Loucy (cell line): Measurements from ENCODE around the gene GATC.
A peak's percentile ranks its signal among the peaks of the same experiment; 100 is the strongest.

Source experiments
- H2AFZ ChIP-seq: fragments of 200-600 bp; sonication (generic); 2 replicates; pipeline ENCODE4 v1.6.0; 2016; ENCODE audit warnings: antibody characterized with exemption, mild to moderate bottlenecking, low read length, moderate library complexity
- H3F3A ChIP-seq: fragments of 200-600 bp; 2 replicates; pipeline ENCODE4 v1.6.0; 2016; ENCODE audit warnings: antibody characterized with exemption, low read depth, mild to moderate bottlenecking
- H3K27me3 ChIP-seq: fragments of 200-600 bp; sonication (generic); 2 replicates; pipeline ENCODE4 v1.6.1; 2014; ENCODE audit warnings: low read length, mild to moderate bottlenecking; ENCODE audit not compliant: insufficient read depth, poor library complexity, severe bottlenecking
- H3K36me3 ChIP-seq: fragments of 200-600 bp; sonication (generic); 2 replicates; pipeline ENCODE4 v1.6.1; 2016; ENCODE audit warnings: low read length; ENCODE audit not compliant: insufficient read depth
- H3K4me1 ChIP-seq: fragments of 200-600 bp; sonication (generic); 2 replicates; pipeline ENCODE4 v1.5.1; 2014; ENCODE audit warnings: low read length, mild to moderate bottlenecking; ENCODE audit not compliant: insufficient read depth, poor library complexity, severe bottlenecking
- H3K4me2 ChIP-seq: fragments of 200-600 bp; sonication (generic); 2 replicates; pipeline ENCODE4 v1.6.0; 2014; ENCODE audit warnings: antibody characterized with exemption, low read length, low read depth, mild to moderate bottlenecking; ENCODE audit not compliant: poor library complexity, severe bottlenecking
- H3K4me3 ChIP-seq: fragments of 200-600 bp; sonication (generic); 2 replicates; pipeline ENCODE4 v1.5.1; 2014; ENCODE audit warnings: low read length, mild to moderate bottlenecking, mixed read lengths; ENCODE audit not compliant: poor library complexity, severe bottlenecking
- H3K79me2 ChIP-seq: fragments of 200-600 bp; sonication (generic); 2 replicates; pipeline ENCODE4 v1.6.1; 2014; ENCODE audit warnings: low read length; ENCODE audit not compliant: insufficient read depth
- H3K9ac ChIP-seq: fragments of 200-600 bp; sonication (generic); 2 replicates; pipeline ENCODE4 v1.6.0; 2014; ENCODE audit warnings: mild to moderate bottlenecking, low read depth, low read length, moderate library complexity; ENCODE audit not compliant: poor library complexity, severe bottlenecking
- H3K9me2 ChIP-seq: fragments of 200-600 bp; sonication (generic); replicated peaks from 2 replicates; pipeline ENCODE4 v1.6.1; 2016; ENCODE audit warnings: low read depth, low read length, mixed read lengths
- H3K9me3 ChIP-seq: fragments of 200-600 bp; sonication (generic); 2 replicates; pipeline ENCODE4 v1.6.1; 2014; ENCODE audit warnings: mild to moderate bottlenecking, antibody characterized with exemption, low read length, low read depth; ENCODE audit not compliant: insufficient read depth
- H4K20me1 ChIP-seq: fragments of 200-600 bp; sonication (generic); 2 replicates; pipeline ENCODE4 v1.6.0; 2014; ENCODE audit warnings: antibody characterized with exemption, low read length, mild to moderate bottlenecking; ENCODE audit not compliant: insufficient read depth, poor library complexity, severe bottlenecking
- CTCF ChIP-seq: fragments of 200-600 bp; sonication (generic); conservative IDR thresholded peaks from 2 replicates; pipeline ENCODE4 v1.5.1; 2014; ENCODE audit warnings: mild to moderate bottlenecking, antibody characterized with exemption, low read length
- EZH2phosphoT487 ChIP-seq: fragments of 200-600 bp; IDR thresholded peaks from 2 replicates; pipeline ENCODE4 v1.6.1; 2018; ENCODE audit warnings: antibody characterized with exemption, mild to moderate bottlenecking, moderate library complexity, borderline replicate concordance

The GATC gene

GRCh38 chr12:120496413-120497340, 50.4 kb downstream of the GATC start:
- Histone ChIP-seq H3K4me1 (peaks cover 22% of the 10 kb centered on the region), H3K79me2 (peaks cover 29% of the 10 kb centered on the region), H3F3A (peaks cover 3% of the 10 kb centered on the region; the same call in 1 of the 2 replicates), H3K9me2 (no peaks in the 10 kb centered on the region), H3K4me2 (peak overlapping the region; percentile 93), H3K36me3 (peaks cover 18% of the 10 kb centered on the region), H2AFZ (peak overlapping the region; percentile 70), H3K9ac (peak overlapping the region; percentile 98), H3K27me3 (no peaks in the 10 kb centered on the region), H4K20me1 (peaks cover 32% of the 10 kb centered on the region), H3K4me3 (peak overlapping the region; percentile 96), H3K9me3 (no peaks in the 10 kb centered on the region)
- TF ChIP-seq EZH2phosphoT487, result no peak
- peak; percentile 40 for TF ChIP-seq CTCF

DNA sequence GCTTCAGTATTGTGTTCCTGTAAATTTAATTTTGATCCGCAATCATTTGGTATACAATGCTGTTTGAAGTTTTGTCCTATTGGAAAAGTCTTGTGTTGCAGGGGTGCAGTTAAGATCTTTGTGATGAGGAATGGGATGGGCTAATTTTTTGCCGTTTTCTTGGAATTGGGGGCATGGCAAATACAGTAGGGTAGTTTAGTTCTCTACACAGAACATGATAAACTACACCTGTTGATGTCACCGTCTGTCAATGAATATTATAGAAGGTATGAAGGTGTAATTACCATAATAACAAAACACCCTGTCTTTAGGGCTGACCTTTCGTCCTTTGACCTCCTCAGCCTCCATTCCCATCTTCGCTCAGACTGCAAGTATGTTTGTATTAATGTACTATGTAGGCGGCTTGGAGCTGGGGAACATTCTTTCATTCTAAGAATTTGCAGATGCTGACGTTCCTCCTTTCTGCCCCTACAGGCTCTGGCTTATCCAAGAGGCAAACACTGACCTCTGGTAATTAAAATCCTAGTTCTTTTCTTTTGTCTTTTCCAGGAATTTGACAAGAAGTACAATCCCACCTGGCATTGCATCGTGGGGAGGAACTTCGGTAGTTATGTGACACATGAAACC, 51.4 kb downstream of the GATC start:
- H3K4me1 ChIP-seq, result peaks cover 22% of the 10 kb centered on the region
- H3K36me3 ChIP-seq, result peaks cover 18% of the 10 kb centered on the region
- H3K4me2 ChIP-seq, result peak overlapping the region; percentile 93
- H3K9ac ChIP-seq, result peak overlapping the region; percentile 98
- no peak overlapping the region for H2AFZ ChIP-seq
- TF ChIP-seq CTCF (no peak), EZH2phosphoT487 (no peak)
- no peaks in the 10 kb centered on the region for H3K9me2 ChIP-seq
- peak overlapping the region; percentile 96 for H3K4me3 ChIP-seq
- no peaks in the 10 kb centered on the region for H3K9me3 ChIP-seq
- peaks cover 3% of the 10 kb centered on the region; the same call in 1 of the 2 replicates for H3F3A ChIP-seq
- peaks cover 29% of the 10 kb centered on the region for H3K79me2 ChIP-seq
- no peaks in the 10 kb centered on the region for H3K27me3 ChIP-seq
- H4K20me1 ChIP-seq, result peaks cover 32% of the 10 kb centered on the region

DNA sequence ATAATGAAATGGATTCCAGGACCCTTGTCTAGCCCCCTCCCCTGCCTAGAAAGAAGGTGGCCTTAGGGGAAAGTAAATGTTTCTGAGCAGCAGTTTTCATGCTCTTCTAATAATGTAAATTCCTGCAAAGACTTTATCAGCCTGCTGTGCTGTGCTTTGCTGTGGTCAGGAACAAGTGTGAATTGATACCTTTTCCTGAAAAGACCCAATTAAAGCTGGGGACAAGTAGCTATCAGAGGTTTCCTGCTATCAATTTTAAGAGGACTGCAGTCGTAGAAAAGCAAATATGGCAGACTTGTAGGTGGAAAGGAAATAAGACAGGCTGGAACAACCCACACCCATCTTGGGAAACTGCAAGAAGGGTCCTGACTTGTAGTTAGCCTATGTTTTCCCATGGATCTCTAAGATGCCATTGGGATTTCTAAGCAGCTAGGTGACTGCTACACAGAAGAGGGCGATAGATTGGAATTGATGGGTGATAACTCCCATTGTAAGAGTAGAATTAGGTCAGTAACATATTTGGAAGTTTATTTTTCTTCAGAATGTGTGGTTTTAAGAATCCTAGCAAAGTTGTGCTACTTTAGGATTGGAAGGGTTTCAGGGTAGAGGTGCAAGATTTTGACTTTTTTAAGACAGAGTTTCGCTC, 52.7 kb downstream of the GATC start:
- Histone ChIP-seq H2AFZ (no peak overlapping the region), H3K36me3 (peaks cover 18% of the 10 kb centered on the region), H3K27me3 (no peaks in the 10 kb centered on the region)

More for the DNA sequence above, 52.7 kb downstream of the GATC start:
- Histone ChIP-seq H3K9ac (peak overlapping the region; percentile 19), H3K4me1 (peaks cover 22% of the 10 kb centered on the region), H3F3A (peaks cover 3% of the 10 kb centered on the region; the same call in 1 of the 2 replicates), H3K79me2 (peaks cover 29% of the 10 kb centered on the region), H3K9me3 (no peaks in the 10 kb centered on the region), H3K9me2 (no peaks in the 10 kb centered on the region), H4K20me1 (peaks cover 32% of the 10 kb centered on the region), H3K4me3 (peak overlapping the region; percentile 96), H3K4me2 (peak overlapping the region; percentile 93)
- no peak for TF ChIP-seq CTCF
- no peak for TF ChIP-seq EZH2phosphoT487
